CD4-positive, alpha-beta T cell treated with Interleukin-2 at 100 ng/mL for 4 hours (primary cell): ENCODE data around the gene CACNG3.

Experiments used
- DNase-seq: peaks from one replicate; pipeline ENCODE4 v3.0.0-alpha.2; 2020; ENCODE audit warnings: low spot score

Gene CACNG3

GRCh38 chr16:24396350-24397271 is 140.5 kb downstream of the CACNG3 start:
- no peak for DNase-seq

- no peak for DNase-seq
Measured at GRCh38 chr16:24409045-24409444, 152.9 kb downstream of the CACNG3 start.
